H9 (cell line): ENCODE measurements around the gene BTN1A1. TPM values are rescaled to one million over a fixed set of nuclear protein-coding genes. Genes with fewer than 3 reads are reported as not detected.

ENCODE experiments used
- DNase-seq: peaks from one replicate; pipeline ENCODE4 v3.0.0-alpha.2; 2017
- H2AFZ ChIP-seq: one replicate; pipeline ENCODE4 v1.6.1; 2013; ENCODE audit warnings: mild to moderate bottlenecking, low read length, control low read depth, moderate library complexity
- H2AK5ac ChIP-seq: 2 replicates; pipeline ENCODE4 v1.6.1; 2013; ENCODE audit warnings: low read length, control low read depth, mixed read lengths; ENCODE audit not compliant: insufficient read length
- H2BK120ac ChIP-seq: one replicate; pipeline ENCODE4 v1.6.1; 2013; ENCODE audit warnings: low read depth, mild to moderate bottlenecking, low read length, control low read depth, inconsistent platforms; ENCODE audit not compliant: poor library complexity, severe bottlenecking
- H2BK12ac ChIP-seq: 2 replicates; pipeline ENCODE4 v1.6.1; 2013; ENCODE audit warnings: low read length, control low read depth, mixed read lengths, low read depth; ENCODE audit not compliant: insufficient read length
- H2BK15ac ChIP-seq: 2 replicates; pipeline ENCODE4 v1.6.1; 2013; ENCODE audit warnings: low read depth, low read length, control low read depth
- H2BK20ac ChIP-seq: one replicate; pipeline ENCODE4 v1.6.1; 2013; ENCODE audit warnings: low read depth, mild to moderate bottlenecking, low read length, control low read depth, inconsistent platforms; ENCODE audit not compliant: poor library complexity, severe bottlenecking
- H2BK5ac ChIP-seq: 2 replicates; pipeline ENCODE4 v1.6.1; 2013; ENCODE audit warnings: low read length, control low read depth, mixed read lengths; ENCODE audit not compliant: insufficient read length
- H3K14ac ChIP-seq: 2 replicates; pipeline ENCODE4 v1.6.1; 2013; ENCODE audit warnings: low read length, control low read depth; ENCODE audit not compliant: insufficient read depth
- H3K18ac ChIP-seq: 2 replicates; pipeline ENCODE4 v1.6.1; 2013; ENCODE audit warnings: low read depth, mild to moderate bottlenecking, mixed read lengths, low read length, control low read depth; ENCODE audit not compliant: insufficient read length
- H3K23ac ChIP-seq: 2 replicates; pipeline ENCODE4 v1.6.1; 2013; ENCODE audit warnings: low read length, control low read depth, mixed read lengths, low read depth; ENCODE audit not compliant: insufficient read length
- H3K23me2 ChIP-seq: 2 replicates; pipeline ENCODE4 v1.6.1; 2013; ENCODE audit warnings: low read depth, mild to moderate bottlenecking, mixed read lengths, low read length, control low read depth; ENCODE audit not compliant: insufficient read length, poor library complexity, severe bottlenecking
- H3K27ac ChIP-seq: 2 replicates; pipeline ENCODE4 v1.5.1; 2013; ENCODE audit warnings: low read length, control low read depth, mixed read lengths, low read depth; ENCODE audit not compliant: insufficient read length
- H3K27me3 ChIP-seq: 2 replicates; pipeline ENCODE4 v1.6.1; 2013; ENCODE audit warnings: low read length, control low read depth, inconsistent platforms; ENCODE audit not compliant: insufficient read depth
- H3K4ac ChIP-seq: 2 replicates; pipeline ENCODE4 v1.6.1; 2013; ENCODE audit warnings: low read depth, mild to moderate bottlenecking, control low read depth, inconsistent platforms, low read length, moderate library complexity
- H3K4me1 ChIP-seq: 2 replicates; pipeline ENCODE4 v1.6.1; 2013; ENCODE audit warnings: low read length, control low read depth, inconsistent platforms; ENCODE audit not compliant: insufficient read depth
- H3K4me2 ChIP-seq: 2 replicates; pipeline ENCODE4 v1.6.1; 2013; ENCODE audit warnings: low read length, control low read depth, mixed read lengths; ENCODE audit not compliant: insufficient read length, insufficient read depth
- H3K56ac ChIP-seq: 2 replicates; pipeline ENCODE4 v1.6.1; 2013; ENCODE audit warnings: low read depth, mild to moderate bottlenecking, mixed read lengths, low read length, control low read depth; ENCODE audit not compliant: insufficient read length
- H3K79me1 ChIP-seq: 2 replicates; pipeline ENCODE4 v1.6.1; 2013; ENCODE audit warnings: low read depth, mild to moderate bottlenecking, moderate library complexity, low read length, control low read depth, inconsistent platforms; ENCODE audit not compliant: insufficient read depth, poor library complexity, severe bottlenecking
- H3K79me2 ChIP-seq: 2 replicates; pipeline ENCODE4 v1.6.1; 2013; ENCODE audit warnings: low read length, control low read depth, inconsistent platforms; ENCODE audit not compliant: insufficient read depth
- H3K9ac ChIP-seq: 2 replicates; pipeline ENCODE4 v1.6.1; 2013; ENCODE audit warnings: low read length, control low read depth, mixed read lengths; ENCODE audit not compliant: insufficient read length; ENCODE audit errors: extremely low read depth
- H3K9me3 ChIP-seq: one replicate; pipeline ENCODE4 v1.6.1; 2013; ENCODE audit warnings: low read depth, low read length, inconsistent platforms; ENCODE audit not compliant: control insufficient read depth
- H3T11ph ChIP-seq: one replicate; pipeline ENCODE4 v1.6.1; 2013; ENCODE audit warnings: mild to moderate bottlenecking, low read length, control low read depth, inconsistent platforms
- H4K20me1 ChIP-seq: one replicate; pipeline ENCODE4 v1.6.1; 2013; ENCODE audit not compliant: control insufficient read depth, insufficient read length, insufficient read depth
- H4K5ac ChIP-seq: 2 replicates; pipeline ENCODE4 v1.6.1; 2013; ENCODE audit warnings: low read depth, mild to moderate bottlenecking, mixed read lengths, low read length, control low read depth; ENCODE audit not compliant: insufficient read length
- H4K8ac ChIP-seq: replicated peaks from 2 replicates; pipeline ENCODE4 v1.6.1; 2013; ENCODE audit warnings: low read length, control low read depth, mixed read lengths, low read depth; ENCODE audit not compliant: insufficient read length
- H4K91ac ChIP-seq: 2 replicates; pipeline ENCODE4 v1.6.1; 2013; ENCODE audit warnings: low read depth, mild to moderate bottlenecking, moderate library complexity, mixed read lengths, low read length, control low read depth; ENCODE audit not compliant: insufficient read length
- H3K27ac Mint-ChIP-seq, 3 experiments: 2 replicates in 2 of 3; 3 replicates in 1 of 3; pipeline ENCODE4 v1.8.0; 2020 to 2021; ENCODE audit warnings: mixed read lengths in 3 of 3, mild to moderate bottlenecking in 1 of 3, moderate library complexity in 1 of 3
- H3K27me3 Mint-ChIP-seq: 2 replicates; pipeline ENCODE4 v1.8.0; 2021; ENCODE audit warnings: low read depth, mild to moderate bottlenecking, moderate library complexity, mixed read lengths
- H3K36me3 Mint-ChIP-seq, 3 experiments: 2 replicates in 2 of 3; 3 replicates in 1 of 3; pipeline ENCODE4 v1.8.0; 2020 to 2021; ENCODE audit warnings: low read depth in 3 of 3, mixed read lengths in 3 of 3; ENCODE audit not compliant: insufficient read depth in 1 of 3
- H3K4me1 Mint-ChIP-seq, 2 experiments: 2 replicates each; pipeline ENCODE4 v1.8.0; 2020; ENCODE audit warnings: mixed read lengths in 2 of 2
- H3K4me3 Mint-ChIP-seq, 2 experiments: 2 replicates in 1 of 2; 3 replicates in 1 of 2; pipeline ENCODE4 v1.8.0; 2020 to 2021; ENCODE audit warnings: mild to moderate bottlenecking in 2 of 2, mixed read lengths in 2 of 2, moderate library complexity in 1 of 2
- H3K9me3 Mint-ChIP-seq, 2 experiments: 2 replicates in 1 of 2; 3 replicates in 1 of 2; pipeline ENCODE4 v1.8.0; 2020; ENCODE audit warnings: mild to moderate bottlenecking in 2 of 2, mixed read lengths in 2 of 2, moderate library complexity in 1 of 2
- CTCF ChIP-seq: fragments of 200-600 bp; sonication (generic); conservative IDR thresholded peaks from 3 replicates; pipeline ENCODE4 v1.8.0; 2021; ENCODE audit warnings: antibody characterized with exemption, mild to moderate bottlenecking
- WGBS: extraction: QIAGEN DNeasy Blood & Tissue Kit; methylation state at CpG from one replicate; pipeline ENCODE4 v1.1.7; 2013; ENCODE audit warnings: missing lambda C conversion rate, low lambda C conversion rate, mixed read lengths; ENCODE audit not compliant: insufficient read length; ENCODE audit errors: extremely low coverage; 5-methylcytosine and 5-hydroxymethylcytosine counted together
- total RNA-seq: library from RNA; stranded (reverse); gene quantifications from 2 replicates; pipeline ENCODE4 v1.2.1, GENCODE V29; 2021

BTN1A1 gene
- total RNA-seq, 1 experiment from 2014 or later: 0.15 TPM

- no peak for DNase-seq
- Histone ChIP-seq H2AFZ (no peak overlapping the region), H3K79me2 (no peaks in the 10 kb centered on the region), H4K20me1 (no peaks in the 10 kb centered on the region), H3K9ac (no peak overlapping the region), H3K9me3 (no peaks in the 10 kb centered on the region), H3K27me3 (no peaks in the 10 kb centered on the region), H3K4me1 (peaks cover 2% of the 10 kb centered on the region; the same call in 1 of the 2 replicates), H4K5ac (no peak overlapping the region), H4K91ac (no peak overlapping the region), H3K27ac (no peak overlapping the region), H2BK120ac (no peak overlapping the region), H3K23ac (no peak overlapping the region), H3T11ph (no peak overlapping the region), H2BK12ac (no peak overlapping the region), H4K8ac (no peak overlapping the region), H2BK5ac (no peak overlapping the region), H3K56ac (no peak overlapping the region), H3K4me2 (no peak overlapping the region), H2AK5ac (no peak overlapping the region), H3K4ac (no peak overlapping the region), H2BK15ac (no peak overlapping the region), H3K23me2 (no peaks in the 10 kb centered on the region), H3K14ac (no peak overlapping the region), H3K18ac (no peak overlapping the region), H3K79me1 (no peaks in the 10 kb centered on the region), H2BK20ac (no peak overlapping the region)
- peaks cover 4 to 7% of the 10 kb centered on the region in 2 experiments; a peak in 2 of 4 replicates for H3K4me1 Mint-ChIP-seq
- TF ChIP-seq CTCF: no peak
- H3K36me3 Mint-ChIP-seq: no peaks in the 10 kb centered on the region
- H3K4me3 Mint-ChIP-seq: no peak overlapping the region
- 100% methylated on average over 1 of the region's 3 CpGs for WGBS
- no peak overlapping the region for H3K27ac Mint-ChIP-seq
- peaks cover 7% of the 10 kb centered on the region for H3K27me3 Mint-ChIP-seq
- H3K9me3 Mint-ChIP-seq: no peaks in the 10 kb centered on the region; a peak in 1 of 5 replicates
Observed at GRCh38 chr6:26494117-26494516, 6.0 kb upstream of the BTN1A1 start.
